ENCODE measurements around the gene SEMA4C. TPM values are rescaled to one million over a fixed set of nuclear protein-coding genes. Genes with fewer than 3 reads are reported as not detected.

The SEMA4C gene
- total RNA-seq, 1 donor from 2014 or later, result 24.8 TPM

DNA sequence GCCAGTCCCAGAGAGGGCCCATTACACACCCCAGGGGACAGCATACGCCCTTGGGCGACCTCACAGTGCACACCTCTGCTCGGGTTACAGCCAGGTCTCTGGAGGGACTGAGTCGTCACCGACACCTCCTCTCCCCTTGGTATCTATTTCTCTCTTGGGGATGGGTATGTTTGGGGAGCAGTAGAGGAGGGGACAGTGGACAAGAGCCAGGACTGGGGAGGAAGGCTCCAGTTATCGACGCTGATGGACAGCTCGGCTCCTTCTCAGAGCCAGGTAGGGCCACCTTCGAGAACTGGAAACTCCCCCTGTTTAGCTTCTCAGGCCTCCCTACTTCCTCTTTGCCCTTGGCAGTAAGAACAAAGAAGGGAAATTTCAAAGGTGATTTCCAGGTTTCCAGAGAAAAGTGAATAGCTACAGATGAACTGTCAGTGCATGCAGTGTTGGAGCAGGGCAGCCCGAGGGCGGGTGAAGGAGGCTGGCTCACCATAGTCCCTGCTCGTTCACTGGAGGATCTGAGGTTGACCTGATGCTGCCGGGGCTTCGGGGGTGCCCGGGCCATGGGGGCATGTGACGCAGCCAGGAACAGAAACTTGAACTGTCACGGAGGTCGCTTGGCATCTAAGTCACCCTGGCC, 4.4 kb upstream of the SEMA4C start:
- Mint-ChIP-seq H3K27me3 (ENCODE audit: low read depth) (no peaks in the 10 kb centered on the region), H3K4me3 (ENCODE audit: unreplicated experiment) (no peak overlapping the region), H3K4me1 (ENCODE audit: low read depth) (peaks cover 26% of the 10 kb centered on the region), H3K27ac (ENCODE audit: unreplicated experiment) (no peak overlapping the region), H3K36me3 (ENCODE audit: low read depth) (no peaks in the 10 kb centered on the region), H3K9me3 (ENCODE audit: low read depth) (no peaks in the 10 kb centered on the region)
- no peak for DNase-seq (ENCODE audit: low spot score)
- TF ChIP-seq, protein P1, sequence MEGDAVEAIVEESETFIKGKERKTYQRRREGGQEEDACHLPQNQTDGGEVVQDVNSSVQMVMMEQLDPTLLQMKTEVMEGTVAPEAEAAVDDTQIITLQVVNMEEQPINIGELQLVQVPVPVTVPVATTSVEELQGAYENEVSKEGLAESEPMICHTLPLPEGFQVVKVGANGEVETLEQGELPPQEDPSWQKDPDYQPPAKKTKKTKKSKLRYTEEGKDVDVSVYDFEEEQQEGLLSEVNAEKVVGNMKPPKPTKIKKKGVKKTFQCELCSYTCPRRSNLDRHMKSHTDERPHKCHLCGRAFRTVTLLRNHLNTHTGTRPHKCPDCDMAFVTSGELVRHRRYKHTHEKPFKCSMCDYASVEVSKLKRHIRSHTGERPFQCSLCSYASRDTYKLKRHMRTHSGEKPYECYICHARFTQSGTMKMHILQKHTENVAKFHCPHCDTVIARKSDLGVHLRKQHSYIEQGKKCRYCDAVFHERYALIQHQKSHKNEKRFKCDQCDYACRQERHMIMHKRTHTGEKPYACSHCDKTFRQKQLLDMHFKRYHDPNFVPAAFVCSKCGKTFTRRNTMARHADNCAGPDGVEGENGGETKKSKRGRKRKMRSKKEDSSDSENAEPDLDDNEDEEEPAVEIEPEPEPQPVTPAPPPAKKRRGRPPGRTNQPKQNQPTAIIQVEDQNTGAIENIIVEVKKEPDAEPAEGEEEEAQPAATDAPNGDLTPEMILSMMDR (IDR thresholded peaks at IDR 0.05), result no peak

DNA sequence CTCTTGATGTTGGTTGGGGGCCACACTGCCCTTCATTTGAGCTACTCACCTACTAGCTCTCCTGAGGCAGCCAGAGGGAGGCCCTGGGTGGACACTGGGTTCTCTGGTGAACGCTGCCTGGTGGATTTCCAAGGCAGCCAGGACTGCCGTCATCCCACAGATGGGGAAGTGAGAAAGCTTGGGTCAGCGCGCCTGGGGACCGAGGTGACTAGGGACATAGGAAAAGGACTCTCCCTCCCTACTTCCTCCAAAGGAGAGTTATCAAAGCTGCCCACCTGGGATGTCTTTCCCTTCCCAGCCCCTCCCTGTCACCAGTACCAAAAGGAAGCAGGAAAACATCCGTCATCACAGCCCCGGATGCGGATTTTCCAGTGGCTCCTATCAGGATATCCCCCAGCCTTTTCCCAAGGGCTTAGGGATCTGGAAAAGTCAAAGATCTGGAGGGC, 3.8 kb upstream of the SEMA4C start:
- H3K27ac Mint-ChIP-seq (ENCODE audit: unreplicated experiment), result no peak overlapping the region
- no peaks in the 10 kb centered on the region for H3K27me3 Mint-ChIP-seq (ENCODE audit: low read depth)
- no peak for DNase-seq (ENCODE audit: low spot score)
- no peaks in the 10 kb centered on the region for H3K36me3 Mint-ChIP-seq (ENCODE audit: low read depth)
- TF ChIP-seq, protein P1 (IDR thresholded peaks at IDR 0.05), result no peak
- H3K4me1 Mint-ChIP-seq (ENCODE audit: low read depth), result peaks cover 26% of the 10 kb centered on the region
- H3K9me3 Mint-ChIP-seq (ENCODE audit: low read depth), result no peaks in the 10 kb centered on the region
- no peak overlapping the region for H3K4me3 Mint-ChIP-seq (ENCODE audit: unreplicated experiment)

DNA sequence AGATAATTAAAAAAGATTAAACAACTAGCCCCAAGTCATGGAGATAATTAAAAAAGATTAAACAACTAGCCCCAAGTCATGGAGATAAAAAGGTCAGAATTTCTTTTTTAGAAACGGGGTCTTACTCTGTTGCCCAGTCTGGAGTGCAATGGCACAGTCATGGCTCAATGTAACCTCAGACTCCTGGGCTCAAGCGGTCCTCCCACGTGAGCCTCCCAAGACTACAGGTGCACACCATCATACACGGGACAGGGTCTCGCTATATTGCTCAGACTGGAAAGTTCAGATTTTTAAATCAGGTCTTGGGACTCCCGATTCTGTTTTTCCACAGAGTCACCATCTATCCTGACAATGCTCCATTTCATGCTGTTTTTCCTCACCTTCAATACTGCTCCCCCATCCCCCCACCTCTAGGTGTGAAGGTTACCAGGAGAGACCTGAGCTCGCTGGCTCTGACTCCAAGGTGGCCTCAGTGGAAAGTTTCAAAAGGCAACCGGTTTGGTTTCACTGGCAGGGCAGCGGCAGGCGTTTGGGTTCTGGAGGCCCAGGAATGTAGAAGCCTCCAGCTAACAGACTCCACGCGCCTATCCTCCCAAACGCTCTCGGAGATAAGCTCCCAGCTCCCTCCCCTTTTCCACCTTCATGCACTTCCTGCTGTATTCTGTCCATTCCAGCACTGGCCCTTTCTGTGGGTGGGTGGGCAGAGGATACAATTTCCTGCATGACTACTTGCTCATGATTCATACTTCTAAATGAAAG, 2.9 kb upstream of the SEMA4C start:
- TF ChIP-seq, protein P1 (IDR thresholded peaks at IDR 0.05), result no peak
- Mint-ChIP-seq H3K4me3 (ENCODE audit: unreplicated experiment) (no peak overlapping the region), H3K27me3 (ENCODE audit: low read depth) (no peaks in the 10 kb centered on the region), H3K27ac (ENCODE audit: unreplicated experiment) (no peak overlapping the region), H3K36me3 (ENCODE audit: low read depth) (no peaks in the 10 kb centered on the region), H3K9me3 (ENCODE audit: low read depth) (no peaks in the 10 kb centered on the region), H3K4me1 (ENCODE audit: low read depth) (peaks cover 27% of the 10 kb centered on the region)
- DNase-seq (ENCODE audit: low spot score), result no peak

DNA sequence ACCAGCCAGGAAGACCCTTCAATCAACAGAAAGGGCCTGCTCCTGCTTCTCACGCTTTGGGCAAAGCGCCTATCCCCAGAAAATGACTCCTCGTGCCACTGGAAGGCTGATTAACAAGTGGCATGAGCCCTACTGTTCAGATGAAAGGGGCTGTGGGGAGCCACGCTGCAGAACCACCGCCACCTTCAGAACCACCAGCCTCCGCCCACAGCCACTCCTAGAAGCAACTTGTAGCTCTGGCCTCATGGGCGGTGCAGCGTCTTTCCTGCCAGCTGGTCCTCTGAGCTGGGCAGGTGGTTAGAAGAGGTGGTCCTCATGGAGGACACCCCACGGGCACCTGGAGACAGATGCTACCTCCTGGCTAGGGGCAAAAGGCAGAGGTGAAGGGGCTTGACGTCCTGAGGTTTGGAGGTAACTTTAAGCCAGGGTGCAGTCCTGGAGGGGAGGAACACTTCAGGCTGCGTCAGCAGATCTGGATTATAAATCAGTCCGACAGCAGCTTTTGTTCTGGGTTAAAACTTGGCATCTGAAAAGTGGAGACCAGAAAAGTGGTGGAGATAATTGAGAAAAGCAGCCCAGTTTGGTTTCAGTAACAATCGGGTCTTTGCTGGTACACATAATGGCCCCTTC, 861 bp upstream of the SEMA4C start:
- Mint-ChIP-seq H3K4me3 (ENCODE audit: unreplicated experiment) (peak overlapping the region; percentile 62), H3K9me3 (ENCODE audit: low read depth) (no peaks in the 10 kb centered on the region), H3K4me1 (ENCODE audit: low read depth) (peaks cover 26% of the 10 kb centered on the region), H3K36me3 (ENCODE audit: low read depth) (peaks cover 3% of the 10 kb centered on the region), H3K27me3 (ENCODE audit: low read depth) (no peaks in the 10 kb centered on the region), H3K27ac (ENCODE audit: unreplicated experiment) (no peak overlapping the region)
- no peak for DNase-seq (ENCODE audit: low spot score)
- TF ChIP-seq, protein P1 (IDR thresholded peaks at IDR 0.05), result no peak

DNA sequence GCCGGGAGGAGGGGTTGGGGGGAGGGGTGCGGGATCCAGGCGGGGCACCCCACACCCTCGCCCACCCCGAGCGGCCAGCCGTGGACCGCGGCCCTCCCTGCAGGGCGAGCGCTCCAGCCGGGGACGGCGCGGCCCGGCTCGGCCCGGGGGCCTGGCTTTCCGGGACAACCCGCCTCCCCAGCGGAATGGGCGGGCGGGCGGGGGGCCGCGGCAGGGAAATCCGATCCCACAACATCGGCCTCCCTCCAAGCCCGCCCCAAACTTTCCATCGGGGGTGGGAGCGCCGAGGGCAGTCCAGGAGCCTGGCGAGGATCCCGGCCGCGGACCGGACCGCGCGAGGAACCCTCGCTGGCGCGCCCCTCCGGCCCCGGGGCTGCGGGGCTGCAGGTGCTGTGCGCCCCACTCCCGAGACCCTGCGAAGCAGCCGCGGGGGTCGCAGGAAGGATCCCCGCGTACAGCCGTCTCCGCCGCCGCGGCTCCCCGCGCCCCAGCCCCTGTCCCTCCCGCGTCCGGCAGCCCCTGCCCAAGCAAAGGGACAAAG, 529 bp downstream of the SEMA4C start:
- Mint-ChIP-seq H3K36me3 (ENCODE audit: low read depth) (peaks cover 8% of the 10 kb centered on the region), H3K9me3 (ENCODE audit: low read depth) (no peaks in the 10 kb centered on the region), H3K27ac (ENCODE audit: unreplicated experiment) (no peak overlapping the region), H3K27me3 (ENCODE audit: low read depth) (no peaks in the 10 kb centered on the region), H3K4me1 (ENCODE audit: low read depth) (peaks cover 24% of the 10 kb centered on the region), H3K4me3 (ENCODE audit: unreplicated experiment) (peak overlapping the region; percentile 86)
- DNase-seq (ENCODE audit: low spot score), result no peak
- TF ChIP-seq, protein P1 (IDR thresholded peaks at IDR 0.05), result peak; percentile 71

All from chondrocyte (in vitro differentiated cells).